Natural killer cell (primary cell): ENCODE measurements around the gene MMP21. TPM values are rescaled to one million over a fixed set of nuclear protein-coding genes. Genes with fewer than 3 reads are reported as not detected.

ENCODE experiments used
- ATAC-seq, 3 donors: fragments of 150-1000 bp in 2 of 3; fragments of 200-7000 bp in 1 of 3; cut with Tn5 transposase; 1 replicate in 1 of 3; 2 replicates in 2 of 3; pipeline ENCODE4 v1.10.0; 2021; ENCODE audit warnings: mild to moderate bottlenecking in 2 of 3, moderate library complexity in 2 of 3
- DNase-seq, 2 donors: peaks; one replicate each; pipeline versions ENCODE4 v3.0.0 to v3.0.0-alpha.2; 2013 to 2021; ENCODE audit warnings: mixed read lengths in 1 of 2
- H3K27ac ChIP-seq: one replicate; pipeline ENCODE4 v1.5.1; 2013; ENCODE audit warnings: mild to moderate bottlenecking, low read length
- H3K27me3 ChIP-seq: one replicate; pipeline ENCODE4 v1.6.1; 2013; ENCODE audit warnings: low read length; ENCODE audit not compliant: control insufficient read depth, insufficient read depth
- H3K36me3 ChIP-seq: one replicate; pipeline ENCODE4 v1.6.1; 2013; ENCODE audit warnings: low read length; ENCODE audit not compliant: control insufficient read depth, insufficient read depth
- H3K4me1 ChIP-seq: one replicate; pipeline ENCODE4 v1.6.1; 2013; ENCODE audit warnings: low read length; ENCODE audit not compliant: control insufficient read depth, insufficient read depth
- H3K4me3 ChIP-seq: one replicate; pipeline ENCODE4 v1.5.1; 2013; ENCODE audit warnings: low read length
- H3K9me3 ChIP-seq: one replicate; pipeline ENCODE4 v1.6.1; 2013; ENCODE audit warnings: low read length; ENCODE audit not compliant: control insufficient read depth, insufficient read depth
- H3K27ac Mint-ChIP-seq, 2 donors: one replicate each; pipeline ENCODE4 v1.8.0; 2022; ENCODE audit warnings: mild to moderate bottlenecking in 2 of 2, mixed read lengths in 2 of 2, moderate library complexity in 1 of 2
- H3K27me3 Mint-ChIP-seq, 2 donors: one replicate each; pipeline ENCODE4 v1.8.0; 2022; ENCODE audit warnings: low read depth in 2 of 2, mixed read lengths in 2 of 2
- H3K36me3 Mint-ChIP-seq: one replicate; pipeline ENCODE4 v1.8.0; 2022; ENCODE audit warnings: mixed read lengths
- H3K4me1 Mint-ChIP-seq, 2 donors: one replicate each; pipeline ENCODE4 v1.8.0; 2022; ENCODE audit warnings: mixed read lengths in 2 of 2
- H3K4me3 Mint-ChIP-seq: one replicate; pipeline ENCODE4 v1.8.0; 2022; ENCODE audit warnings: mild to moderate bottlenecking, moderate library complexity, mixed read lengths
- H3K9me3 Mint-ChIP-seq, 2 donors: one replicate each; pipeline ENCODE4 v1.8.0; 2022; ENCODE audit warnings: mixed read lengths in 2 of 2
- WGBS: methylation state at CpG from one replicate; pipeline ENCODE4 v1.1.7; 2013; ENCODE audit warnings: missing lambda C conversion rate; ENCODE audit not compliant: insufficient coverage; 5-methylcytosine and 5-hydroxymethylcytosine counted together
- intact Hi-C: fragments of 100-400 bp; cut with micrococcal nuclease; formaldehyde crosslinking; loops from one replicate; pipeline ENCODE4 v1.14.2; 2022
- total RNA-seq, 4 donors: library from RNA; stranded (reverse); fragments of 120-200 nt in 1 of 4; gene quantifications; one replicate each; pipeline versions ENCODE4 v1.2.3 to v1.2.4, GENCODE V29; 2013 to 2022
- TF ChIP-seq, protein P1 (sequence below): fragments of 200-600 bp; IDR thresholded peaks from one replicate; pipeline ENCODE4 v1.8.0; 2022; ENCODE audit warnings: antibody characterized with exemption

MMP21 gene
- total RNA-seq, 3 donors from 2014 or later (not counting 1 experiment from before 2014, with no cell fraction given): 0.32 to 0.85 (median 0.35) TPM

DNA sequence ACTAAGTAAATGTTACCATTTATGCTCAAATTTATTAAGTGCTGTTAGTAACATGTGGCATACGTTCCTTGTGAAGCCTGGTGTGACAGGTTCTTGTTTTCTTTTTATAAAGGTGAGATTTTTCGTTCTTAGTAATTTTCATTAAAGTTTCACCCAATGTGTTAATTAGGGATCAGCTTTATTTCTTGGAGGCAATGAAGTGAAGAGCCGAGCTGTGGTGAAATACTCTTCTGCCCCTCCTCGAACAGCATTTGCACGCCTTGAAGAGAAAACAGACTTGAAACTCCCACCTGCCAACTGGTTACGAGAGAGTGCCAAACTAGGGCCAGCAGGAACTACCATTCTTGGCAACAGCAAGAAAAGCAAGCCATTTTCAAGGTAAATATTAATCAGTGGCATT is 54.6 kb downstream of the MMP21 start:
- peaks cover 12 to 30% of the 10 kb centered on the region in 2 donors for H3K4me1 Mint-ChIP-seq
- H3K36me3 ChIP-seq: peaks cover 46% of the 10 kb centered on the region
- no peak overlapping the region for H3K27ac ChIP-seq
- DNase-seq: no peak
- 84% methylated on average over 6 of the region's 6 CpGs for WGBS
- no peaks in the 10 kb centered on the region for H3K9me3 Mint-ChIP-seq
- peak overlapping the region; percentile 97 for H3K4me3 Mint-ChIP-seq
- H3K4me3 ChIP-seq: no peak overlapping the region
- no peaks in the 10 kb centered on the region for H3K27me3 Mint-ChIP-seq
- peak overlapping the region in 1 of 2 donors; percentile 57 for H3K27ac Mint-ChIP-seq
- TF ChIP-seq, protein P1, sequence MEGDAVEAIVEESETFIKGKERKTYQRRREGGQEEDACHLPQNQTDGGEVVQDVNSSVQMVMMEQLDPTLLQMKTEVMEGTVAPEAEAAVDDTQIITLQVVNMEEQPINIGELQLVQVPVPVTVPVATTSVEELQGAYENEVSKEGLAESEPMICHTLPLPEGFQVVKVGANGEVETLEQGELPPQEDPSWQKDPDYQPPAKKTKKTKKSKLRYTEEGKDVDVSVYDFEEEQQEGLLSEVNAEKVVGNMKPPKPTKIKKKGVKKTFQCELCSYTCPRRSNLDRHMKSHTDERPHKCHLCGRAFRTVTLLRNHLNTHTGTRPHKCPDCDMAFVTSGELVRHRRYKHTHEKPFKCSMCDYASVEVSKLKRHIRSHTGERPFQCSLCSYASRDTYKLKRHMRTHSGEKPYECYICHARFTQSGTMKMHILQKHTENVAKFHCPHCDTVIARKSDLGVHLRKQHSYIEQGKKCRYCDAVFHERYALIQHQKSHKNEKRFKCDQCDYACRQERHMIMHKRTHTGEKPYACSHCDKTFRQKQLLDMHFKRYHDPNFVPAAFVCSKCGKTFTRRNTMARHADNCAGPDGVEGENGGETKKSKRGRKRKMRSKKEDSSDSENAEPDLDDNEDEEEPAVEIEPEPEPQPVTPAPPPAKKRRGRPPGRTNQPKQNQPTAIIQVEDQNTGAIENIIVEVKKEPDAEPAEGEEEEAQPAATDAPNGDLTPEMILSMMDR: no peak
- H3K36me3 Mint-ChIP-seq: peaks cover 22% of the 10 kb centered on the region
- no peaks in the 10 kb centered on the region for H3K27me3 ChIP-seq
- peaks cover 23% of the 10 kb centered on the region for H3K4me1 ChIP-seq
- no peaks in the 10 kb centered on the region for H3K9me3 ChIP-seq
- intact Hi-C loops: no loop called here
- no peak for ATAC-seq

DNA sequence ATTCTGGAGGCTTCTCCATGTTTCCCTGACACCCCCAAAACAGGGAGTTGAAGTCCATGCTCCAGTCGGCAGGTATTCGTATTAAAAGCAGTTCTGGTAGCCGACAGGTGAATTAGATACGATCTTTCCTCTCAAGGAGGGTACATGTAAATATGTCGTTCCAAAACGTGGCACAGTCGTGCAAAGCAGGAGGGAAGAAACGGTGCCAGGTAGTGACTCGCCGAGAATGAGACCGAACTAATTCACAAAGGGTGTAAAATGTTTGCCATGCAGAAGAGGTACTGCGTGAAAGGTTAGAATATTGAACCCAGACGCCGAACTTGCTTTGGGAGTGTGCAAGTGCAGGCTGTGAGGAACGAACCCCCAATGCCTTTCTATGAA is 55.6 kb downstream of the MMP21 start:
- 1% methylated on average over 15 of the region's 15 CpGs for WGBS
- H3K4me1 Mint-ChIP-seq: peaks cover 12 to 30% of the 10 kb centered on the region in 2 donors
- peak overlapping the region; percentile 84 for H3K4me3 ChIP-seq
- DNase-seq: no peak
- peaks cover 12% of the 10 kb centered on the region for H3K36me3 Mint-ChIP-seq
- peak overlapping the region; percentile 92 to 96 for H3K27ac Mint-ChIP-seq
- ATAC-seq: no peak
- H3K9me3 ChIP-seq: no peaks in the 10 kb centered on the region
- H3K4me1 ChIP-seq: peaks cover 23% of the 10 kb centered on the region
- intact Hi-C loops: no loop called here
- TF ChIP-seq, protein P1: no peak
- no peaks in the 10 kb centered on the region for H3K9me3 Mint-ChIP-seq
- peaks cover 36% of the 10 kb centered on the region for H3K36me3 ChIP-seq
- no peaks in the 10 kb centered on the region for H3K27me3 ChIP-seq
- H3K4me3 Mint-ChIP-seq: peak overlapping the region; percentile 97
- H3K27me3 Mint-ChIP-seq: no peaks in the 10 kb centered on the region
- H3K27ac ChIP-seq: peak overlapping the region; percentile 89

DNA sequence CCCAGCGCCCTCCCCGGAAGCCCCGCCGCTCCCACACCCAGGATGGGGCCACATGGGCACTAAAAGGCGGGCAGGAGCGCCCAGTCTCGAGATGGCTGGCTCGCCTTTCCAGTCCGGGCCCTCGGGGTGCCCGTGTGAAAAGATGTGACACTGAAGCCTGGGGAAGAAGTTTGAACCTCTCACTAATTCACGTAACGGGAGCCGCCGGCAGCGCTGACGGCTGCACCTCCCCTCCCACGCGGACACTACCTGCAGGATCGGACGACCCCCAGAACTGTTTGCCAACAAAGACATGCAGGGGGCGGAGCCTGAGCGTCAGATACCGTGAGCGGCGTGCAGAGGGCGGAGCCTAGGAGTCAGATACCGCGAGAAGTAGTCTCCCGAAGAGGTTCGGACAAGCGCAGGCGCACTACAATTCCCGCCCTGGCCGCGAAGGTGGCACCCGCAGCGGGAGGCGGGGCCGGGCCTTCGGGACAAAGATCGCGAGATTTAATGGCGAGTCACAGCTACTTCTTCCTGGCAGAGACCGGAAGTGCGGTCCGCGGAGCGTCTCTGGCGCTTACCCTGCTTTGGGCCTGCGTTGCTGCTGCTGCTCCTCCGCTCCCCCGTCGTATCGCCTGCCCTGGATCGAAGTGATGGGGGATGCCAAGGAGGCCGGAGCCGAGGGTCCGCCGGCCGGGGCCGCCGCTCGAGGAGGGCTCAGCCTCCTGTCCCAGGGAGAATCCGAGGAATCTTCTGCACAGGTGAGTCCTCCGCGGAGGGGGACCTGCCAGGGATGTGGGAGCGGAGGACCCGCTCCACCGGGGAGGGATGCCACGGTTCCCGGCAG is 56.2 kb downstream of the MMP21 start, which contains the start of gene EDRF1:
TSS of gene EDRF1 (plus strand) at position 537 of the 829 bp plus-strand sequence. CDS start at position 636, 99 bp downstream.
- peak; percentile 99 to 100 for DNase-seq
- no peaks in the 10 kb centered on the region for H3K27me3 Mint-ChIP-seq
- Histone ChIP-seq H3K4me3 (peak within 1 kb of the TSS; percentile 84), H3K36me3 (peaks cover 30% of the 10 kb centered on the region), H3K9me3 (no peaks in the 10 kb centered on the region), H3K4me1 (peaks cover 23% of the 10 kb centered on the region), H3K27me3 (no peaks in the 10 kb centered on the region), H3K27ac (peak within 1 kb of the TSS; percentile 89)
- peak within 1 kb of the TSS; percentile 97 for H3K4me3 Mint-ChIP-seq
- H3K4me1 Mint-ChIP-seq: peaks cover 12 to 30% of the 10 kb centered on the region in 2 donors
- intact Hi-C loops: loop anchor here (1.0 to 2.0 kb wide), 2 partner anchors 104 to 803 kb away; partner anchors contain the start of genes BCCIP and UROS
- H3K36me3 Mint-ChIP-seq: peaks cover 7% of the 10 kb centered on the region
- TF ChIP-seq, protein P1: no peak
- peak; percentile 91 to 98 (median 92) for ATAC-seq
- no peaks in the 10 kb centered on the region for H3K9me3 Mint-ChIP-seq
- WGBS: under 1% methylated on average over 72 of the region's 72 CpGs
- H3K27ac Mint-ChIP-seq: peak within 1 kb of the TSS; percentile 92 to 96

Other genes starting within 250 kb of the MMP21 start
- gene TEX36, start 92.7 kb downstream of the MMP21 start, total RNA-seq: not detected
- 10 to 100 TPM; 40.6 to 66.2 (median 57.5) TPM for gene EDRF1, start 56.1 kb downstream of the MMP21 start, total RNA-seq
- 10 to 100 TPM; 29.1 to 42.5 (median 35.2) TPM for gene UROS, start 47.4 kb upstream of the MMP21 start, total RNA-seq
- gene BCCIP, start 47.7 kb upstream of the MMP21 start, total RNA-seq: 10 to 100 TPM; 39.3 to 48.2 (median 41.3) TPM
- 10 to 100 TPM in 2 of 3 donors, 1 to 10 TPM in 1; 6.9 to 11.9 (median 10.9) TPM for gene DHX32, start 105.5 kb upstream of the MMP21 start, total RNA-seq
- not detected for gene FANK1, start 120.7 kb upstream of the MMP21 start, total RNA-seq